ENCODE measurements around the gene OTUD7B. TPM values are rescaled to one million over a fixed set of nuclear protein-coding genes. Genes with fewer than 3 reads are reported as not detected.

The OTUD7B gene
- total RNA-seq, 2 experiments from 2014 or later, result 2.0 to 2.9 TPM

DNA sequence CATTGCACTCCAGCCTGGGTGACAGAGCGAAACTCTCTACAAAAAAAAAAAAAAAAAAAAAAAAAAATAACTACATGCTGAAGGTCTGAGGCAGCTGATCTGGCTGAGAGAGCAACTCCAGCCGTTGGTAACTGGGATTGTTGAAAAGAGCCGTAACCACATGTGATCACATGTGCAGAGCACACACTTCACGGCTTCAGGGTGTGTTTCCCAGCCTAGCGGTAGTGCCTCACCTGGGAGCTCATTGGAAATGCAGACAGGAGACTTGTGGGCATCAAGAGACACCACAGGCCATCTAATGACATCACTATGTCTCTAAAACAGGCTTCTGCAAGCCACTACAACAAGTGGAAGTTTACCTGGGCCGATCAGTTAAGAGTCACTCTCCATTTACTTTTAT, 11.8 kb upstream of the OTUD7B start:
- Mint-ChIP-seq H3K4me1 (ENCODE audit: low read depth) (no peaks in the 10 kb centered on the region), H3K27ac (no peak overlapping the region), H3K36me3 (ENCODE audit: low read depth) (no peaks in the 10 kb centered on the region), H3K9me3 (no peaks in the 10 kb centered on the region), H3K4me3 (no peak overlapping the region), H3K27me3 (peaks cover 3% of the 10 kb centered on the region)
- CTCF ChIA-PET, result no interaction called here
- no peaks in the 10 kb centered on the region for H3K4me1 ChIP-seq (ENCODE audit: insufficient read depth, low read length)
- no peaks in the 10 kb centered on the region for H3K27me3 ChIP-seq (ENCODE audit: control insufficient read depth in 1 of 2, insufficient read depth in 2 of 2, low read length in 2 of 2)
- POLR2A ChIA-PET, result no interaction called here
- no peak for DNase-seq
- H3K4me3 ChIP-seq (ENCODE audit: low read length), result no peak overlapping the region
- no peak overlapping the region for H3K27ac ChIP-seq (ENCODE audit: low read depth in 1 of 2, low read length in 2 of 2)
- H3K36me3 ChIP-seq (ENCODE audit: insufficient read depth, low read length), result no peaks in the 10 kb centered on the region
- ATAC-seq (ENCODE audit: poor library complexity), result no peak
- intact Hi-C loops (cut with DNase I, micrococcal nuclease), result no loop called here
- H3K9me3 ChIP-seq (ENCODE audit: control insufficient read depth in 1 of 2, insufficient read depth in 1 of 2, low read length in 2 of 2), result no peaks in the 10 kb centered on the region
- TF ChIP-seq, protein P1, sequence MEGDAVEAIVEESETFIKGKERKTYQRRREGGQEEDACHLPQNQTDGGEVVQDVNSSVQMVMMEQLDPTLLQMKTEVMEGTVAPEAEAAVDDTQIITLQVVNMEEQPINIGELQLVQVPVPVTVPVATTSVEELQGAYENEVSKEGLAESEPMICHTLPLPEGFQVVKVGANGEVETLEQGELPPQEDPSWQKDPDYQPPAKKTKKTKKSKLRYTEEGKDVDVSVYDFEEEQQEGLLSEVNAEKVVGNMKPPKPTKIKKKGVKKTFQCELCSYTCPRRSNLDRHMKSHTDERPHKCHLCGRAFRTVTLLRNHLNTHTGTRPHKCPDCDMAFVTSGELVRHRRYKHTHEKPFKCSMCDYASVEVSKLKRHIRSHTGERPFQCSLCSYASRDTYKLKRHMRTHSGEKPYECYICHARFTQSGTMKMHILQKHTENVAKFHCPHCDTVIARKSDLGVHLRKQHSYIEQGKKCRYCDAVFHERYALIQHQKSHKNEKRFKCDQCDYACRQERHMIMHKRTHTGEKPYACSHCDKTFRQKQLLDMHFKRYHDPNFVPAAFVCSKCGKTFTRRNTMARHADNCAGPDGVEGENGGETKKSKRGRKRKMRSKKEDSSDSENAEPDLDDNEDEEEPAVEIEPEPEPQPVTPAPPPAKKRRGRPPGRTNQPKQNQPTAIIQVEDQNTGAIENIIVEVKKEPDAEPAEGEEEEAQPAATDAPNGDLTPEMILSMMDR (IDR thresholded peaks at IDR 0.05), result no peak

DNA sequence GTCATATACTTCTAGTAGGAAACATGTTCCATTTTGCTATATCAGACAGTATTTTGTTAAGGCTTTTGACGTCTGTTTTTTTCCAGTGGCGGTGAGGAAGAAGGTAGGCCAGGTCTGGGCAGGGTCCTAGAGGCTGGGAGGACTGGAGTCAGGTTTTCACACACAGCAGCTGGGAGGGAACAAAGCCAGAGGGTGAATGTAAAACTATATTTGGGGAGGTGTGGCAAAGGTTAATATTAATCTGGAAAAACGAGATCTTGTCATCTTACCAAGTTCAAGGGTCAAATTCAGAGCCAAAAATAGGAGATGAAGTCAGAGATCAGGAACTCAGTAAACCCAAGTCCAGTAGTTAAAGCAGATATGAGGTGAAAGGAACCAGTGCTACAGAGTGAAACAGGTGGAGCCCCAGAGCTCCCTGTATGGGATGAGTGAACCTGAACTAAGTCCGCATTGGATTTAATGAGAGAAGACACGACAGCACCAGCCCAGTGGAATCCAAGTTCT, 10.7 kb upstream of the OTUD7B start:
- ChIA-PET CTCF (interaction anchor here (0.6 kb wide), 1 partner anchor 629 kb away, joined by 5 read pairs; no protein-coding TSS in a partner anchor), POLR2A (no interaction called here)
- DNase-seq, result no peak
- H3K4me1 Mint-ChIP-seq (ENCODE audit: low read depth), result no peaks in the 10 kb centered on the region
- Histone ChIP-seq H3K27ac (ENCODE audit: low read depth in 1 of 2, low read length in 2 of 2) (no peak overlapping the region), H3K4me3 (ENCODE audit: low read length) (no peak overlapping the region), H3K27me3 (ENCODE audit: control insufficient read depth in 1 of 2, insufficient read depth in 2 of 2, low read length in 2 of 2) (no peaks in the 10 kb centered on the region), H3K9me3 (ENCODE audit: control insufficient read depth in 1 of 2, insufficient read depth in 1 of 2, low read length in 2 of 2) (no peaks in the 10 kb centered on the region), H3K4me1 (ENCODE audit: insufficient read depth, low read length) (no peaks in the 10 kb centered on the region), H3K36me3 (ENCODE audit: insufficient read depth, low read length) (no peaks in the 10 kb centered on the region)
- ATAC-seq (ENCODE audit: poor library complexity), result no peak
- H3K27ac Mint-ChIP-seq, result no peak overlapping the region
- TF ChIP-seq, protein P1 (IDR thresholded peaks at IDR 0.05), result no peak
- H3K27me3 Mint-ChIP-seq, result peaks cover 3% of the 10 kb centered on the region
- H3K4me3 Mint-ChIP-seq, result no peak overlapping the region
- intact Hi-C loops (cut with DNase I, micrococcal nuclease), result no loop called here
- H3K36me3 Mint-ChIP-seq (ENCODE audit: low read depth), result no peaks in the 10 kb centered on the region
- no peaks in the 10 kb centered on the region for H3K9me3 Mint-ChIP-seq

DNA sequence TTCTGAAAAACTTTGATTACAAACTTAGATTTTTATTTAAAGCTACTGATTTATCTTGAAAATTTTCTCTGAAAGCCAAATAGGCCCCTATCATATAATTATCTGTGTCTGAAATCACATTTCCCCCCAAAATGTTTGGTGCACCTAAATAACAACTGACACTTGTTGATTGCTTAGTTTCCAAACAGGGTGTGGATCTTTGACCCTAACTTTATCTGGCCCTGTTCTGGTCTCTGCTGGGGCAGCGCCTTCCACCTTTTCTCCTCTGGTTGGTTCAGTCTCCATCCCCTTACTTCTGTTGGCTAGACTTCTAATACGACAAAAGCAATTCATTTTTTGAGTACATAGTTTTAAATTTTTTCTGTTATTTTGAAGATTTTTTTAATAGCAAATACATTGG, 10.2 kb upstream of the OTUD7B start:
- intact Hi-C loops (cut with DNase I, micrococcal nuclease), result no loop called here
- no peak overlapping the region for H3K4me3 Mint-ChIP-seq
- Histone ChIP-seq H3K4me3 (ENCODE audit: low read length) (no peak overlapping the region), H3K36me3 (ENCODE audit: insufficient read depth, low read length) (no peaks in the 10 kb centered on the region), H3K4me1 (ENCODE audit: insufficient read depth, low read length) (no peaks in the 10 kb centered on the region), H3K9me3 (ENCODE audit: control insufficient read depth in 1 of 2, insufficient read depth in 1 of 2, low read length in 2 of 2) (no peaks in the 10 kb centered on the region), H3K27ac (ENCODE audit: low read depth in 1 of 2, low read length in 2 of 2) (no peak overlapping the region), H3K27me3 (ENCODE audit: control insufficient read depth in 1 of 2, insufficient read depth in 2 of 2, low read length in 2 of 2) (no peaks in the 10 kb centered on the region)
- ATAC-seq (ENCODE audit: poor library complexity) (no peak), DNase-seq (no peak)
- ChIA-PET CTCF (no interaction called here), POLR2A (no interaction called here)
- no peak overlapping the region for H3K27ac Mint-ChIP-seq
- peaks cover 3% of the 10 kb centered on the region for H3K27me3 Mint-ChIP-seq
- H3K9me3 Mint-ChIP-seq, result no peaks in the 10 kb centered on the region
- no peaks in the 10 kb centered on the region for H3K36me3 Mint-ChIP-seq (ENCODE audit: low read depth)
- H3K4me1 Mint-ChIP-seq (ENCODE audit: low read depth), result no peaks in the 10 kb centered on the region
- TF ChIP-seq, protein P1 (IDR thresholded peaks at IDR 0.05), result no peak
